GM23248 (cell line): ENCODE measurements around the gene DENND1C.

ENCODE experiments used
- EZH2 ChIP-seq: fragments of 200-600 bp; sonication (generic); IDR thresholded peaks from 2 replicates; pipeline ENCODE4 v1.6.1; 2018; ENCODE audit warnings: antibody characterized with exemption, mild to moderate bottlenecking; ENCODE audit not compliant: insufficient read depth, poor library complexity, severe bottlenecking
- EZH2phosphoT487 ChIP-seq: fragments of 200-600 bp; sonication (generic); IDR thresholded peaks from 2 replicates; pipeline ENCODE4 v1.6.1; 2018; ENCODE audit warnings: antibody characterized with exemption, moderate library complexity, mild to moderate bottlenecking, low read depth; ENCODE audit not compliant: insufficient read depth

- TF ChIP-seq EZH2 (no peak), EZH2phosphoT487 (no peak)
Observed at GRCh38 chr19:6509118-6509971, 27.8 kb upstream of the DENND1C start.
